ENCODE measurements around the gene EDEM1.

EDEM1 gene

DNA sequence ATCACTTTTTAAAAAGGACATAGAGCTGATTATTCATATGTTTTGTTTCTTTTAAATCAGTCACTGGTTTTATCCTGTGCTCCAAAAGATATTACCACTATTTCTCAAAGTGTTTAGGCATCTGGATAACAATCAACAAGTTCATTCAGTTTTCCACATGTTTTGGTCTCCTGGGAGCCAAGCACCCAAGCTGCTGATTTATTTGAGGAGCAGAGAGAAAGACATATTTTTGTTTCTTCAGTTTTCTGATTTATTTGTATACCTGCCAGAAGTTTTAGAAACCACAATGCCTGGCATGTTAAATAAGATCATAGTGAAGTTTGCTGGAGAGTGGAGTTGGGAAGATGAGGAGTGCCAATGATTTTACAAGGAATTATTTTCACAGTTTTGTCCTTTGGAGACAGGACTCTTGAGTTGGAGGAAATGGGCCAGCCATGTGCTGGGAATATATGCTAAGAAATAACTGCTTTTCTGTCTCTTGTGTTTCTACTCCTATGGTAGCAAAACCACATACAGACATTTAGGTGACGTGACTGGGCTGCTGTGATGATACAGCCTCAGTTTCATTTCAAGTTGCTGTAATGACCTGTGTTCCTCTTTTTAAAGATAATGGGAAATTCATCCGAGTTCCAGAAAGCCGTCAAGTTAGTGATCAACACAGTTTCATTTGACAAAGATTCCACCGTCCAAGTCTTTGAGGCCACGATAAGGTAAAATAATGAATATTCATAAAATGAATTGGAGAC is 11.7 kb downstream of the EDEM1 start:
- peak in 1 of 5 experiments; percentile 63 for DNase-seq

DNA sequence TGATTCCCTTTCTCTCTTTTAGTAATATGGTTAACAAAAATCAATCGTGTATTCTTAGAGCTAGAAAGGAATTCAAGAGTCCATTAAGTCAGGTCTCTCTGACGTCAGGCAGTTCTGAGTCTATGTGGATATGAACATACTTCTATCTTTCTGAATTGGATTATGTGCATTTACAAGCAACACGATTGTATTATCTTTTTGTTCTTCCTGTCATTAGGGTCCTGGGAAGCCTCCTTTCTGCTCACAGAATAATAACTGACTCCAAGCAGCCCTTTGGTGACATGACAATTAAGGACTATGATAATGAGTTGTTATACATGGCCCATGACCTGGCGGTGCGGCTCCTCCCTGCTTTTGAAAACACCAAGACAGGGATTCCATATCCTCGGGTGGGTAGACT is 14.0 kb downstream of the EDEM1 start:
- no peak for DNase-seq

DNA sequence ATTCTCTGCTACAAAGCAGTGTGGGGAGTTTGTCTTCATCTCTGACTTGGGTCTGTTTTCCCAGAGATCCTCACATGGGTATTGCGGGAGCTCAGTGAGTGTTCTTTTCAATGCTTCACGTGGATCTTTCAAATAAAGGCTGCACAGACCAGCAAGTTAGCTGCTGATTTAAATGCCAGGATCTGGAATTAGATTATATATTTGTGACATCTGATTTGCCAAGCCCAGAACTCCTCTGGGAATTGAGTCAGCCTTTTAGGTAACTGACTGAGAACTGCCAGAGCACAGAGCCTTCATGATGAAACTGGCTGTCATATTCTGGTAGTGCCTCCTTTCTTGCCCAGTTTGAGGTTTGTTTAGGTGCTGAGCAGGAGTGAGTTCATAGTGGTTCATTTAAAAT is 14.7 kb downstream of the EDEM1 start:
- no peak for DNase-seq

GRCh38 chr3:5205165-5205941 is 17.8 kb downstream of the EDEM1 start:
- no peak for DNase-seq

GRCh38 chr3:5210926-5211325 is 23.4 kb downstream of the EDEM1 start:
- no peak for DNase-seq

- no peak for DNase-seq
Measured at GRCh38 chr3:5212628-5213573, 25.4 kb downstream of the EDEM1 start.

DNA sequence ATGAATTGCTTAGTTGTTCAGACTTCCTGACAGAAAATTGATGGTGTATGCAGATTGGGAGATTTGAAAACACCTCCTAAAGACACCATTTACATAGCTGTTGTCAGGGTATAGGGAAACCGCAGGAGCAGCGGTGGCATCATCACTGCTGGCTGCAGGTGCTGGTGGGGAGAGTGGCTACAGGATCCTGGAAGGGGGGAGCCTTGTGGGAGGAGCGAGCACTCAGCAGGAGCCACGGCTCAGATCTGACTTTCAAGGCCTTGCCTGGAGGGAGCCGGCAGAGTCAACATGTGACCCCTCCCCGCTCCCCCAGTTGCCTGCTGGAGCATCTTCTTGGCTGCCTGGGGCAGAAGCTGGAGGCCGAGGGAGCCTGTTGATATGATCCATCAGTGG is 26.1 kb downstream of the EDEM1 start:
- no peak for DNase-seq

- DNase-seq = no peak
Measured at GRCh38 chr3:5214352-5214751, 26.8 kb downstream of the EDEM1 start.

DNA sequence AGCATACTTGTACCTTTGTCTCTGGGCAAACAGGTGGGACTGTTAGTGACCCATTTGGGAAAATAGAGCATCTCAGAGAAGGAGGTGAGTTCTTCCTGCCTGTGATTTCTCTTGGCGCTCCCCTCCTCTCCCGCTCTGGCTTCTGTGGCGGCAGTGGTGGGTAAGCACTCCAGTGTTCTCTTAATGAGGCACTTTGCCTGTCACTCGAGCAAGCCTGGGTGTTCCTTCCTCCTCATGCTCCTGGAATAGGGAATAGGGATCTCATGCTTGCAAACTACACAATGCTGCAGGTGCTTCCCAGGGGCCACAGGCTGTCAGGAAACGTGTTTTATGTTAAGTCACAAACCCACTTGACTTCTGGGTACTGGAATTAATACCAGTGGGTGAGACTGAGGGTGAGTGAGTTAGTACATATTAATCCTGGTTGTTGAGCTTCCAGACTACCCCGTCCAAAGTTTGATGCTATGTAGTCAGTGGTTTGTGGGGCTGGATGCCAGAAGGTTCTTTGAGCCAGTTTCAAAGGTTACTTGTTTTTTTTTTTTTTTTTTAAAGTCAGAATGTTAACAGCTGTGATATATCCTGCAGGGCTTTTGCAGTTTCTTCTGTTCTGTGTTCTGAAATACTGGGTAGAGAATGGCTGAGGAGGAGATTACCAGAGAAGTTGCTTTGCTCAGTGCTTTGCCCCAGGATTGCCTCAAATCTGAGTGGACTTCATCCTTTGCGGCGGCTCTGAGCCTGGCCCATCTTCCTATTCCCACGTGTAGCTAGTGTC is 30.5 kb downstream of the EDEM1 start:
- no peak for DNase-seq

- DNase-seq = no peak
Measured at GRCh38 chr3:5218815-5219214, 31.3 kb downstream of the EDEM1 start.

GRCh38 chr3:5219216-5219615 is 31.7 kb downstream of the EDEM1 start:
- DNase-seq = no peak

DNA sequence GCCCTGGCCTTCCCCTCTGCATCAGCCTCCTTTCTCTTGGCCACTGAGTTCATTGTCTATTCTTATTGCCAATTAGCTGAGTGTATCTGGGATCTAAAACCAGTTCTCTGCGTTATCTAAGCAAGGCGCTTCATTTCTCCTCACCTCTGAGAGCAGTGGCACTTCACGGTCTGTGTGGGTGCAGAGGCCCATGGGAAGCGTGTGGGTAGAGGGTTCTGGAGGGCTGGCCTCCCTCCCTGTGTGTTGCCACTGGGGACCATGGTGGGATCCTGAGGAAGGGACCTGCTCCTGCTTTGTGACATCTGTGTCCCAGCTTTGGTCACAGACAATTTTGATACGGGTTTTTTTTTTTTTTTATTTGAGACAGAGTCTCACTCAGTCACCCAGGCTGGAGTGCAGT is 32.7 kb downstream of the EDEM1 start:
- no peak for DNase-seq

- DNase-seq = no peak
Measured at GRCh38 chr3:5220667-5221431, 33.3 kb downstream of the EDEM1 start.

- no peak for DNase-seq
Measured at GRCh38 chr3:5221701-5222100, 34.2 kb downstream of the EDEM1 start.

- DNase-seq = no peak
Measured at GRCh38 chr3:5222283-5223005, 34.9 kb downstream of the EDEM1 start.

GRCh38 chr3:5226783-5227182 is 39.3 kb downstream of the EDEM1 start:
- DNase-seq = peak in 1 of 5 experiments; percentile 16

GRCh38 chr3:5227812-5228211 is 40.3 kb downstream of the EDEM1 start:
- DNase-seq = no peak

GRCh38 chr3:5229414-5229813 is 41.9 kb downstream of the EDEM1 start:
- no peak for DNase-seq

DNA sequence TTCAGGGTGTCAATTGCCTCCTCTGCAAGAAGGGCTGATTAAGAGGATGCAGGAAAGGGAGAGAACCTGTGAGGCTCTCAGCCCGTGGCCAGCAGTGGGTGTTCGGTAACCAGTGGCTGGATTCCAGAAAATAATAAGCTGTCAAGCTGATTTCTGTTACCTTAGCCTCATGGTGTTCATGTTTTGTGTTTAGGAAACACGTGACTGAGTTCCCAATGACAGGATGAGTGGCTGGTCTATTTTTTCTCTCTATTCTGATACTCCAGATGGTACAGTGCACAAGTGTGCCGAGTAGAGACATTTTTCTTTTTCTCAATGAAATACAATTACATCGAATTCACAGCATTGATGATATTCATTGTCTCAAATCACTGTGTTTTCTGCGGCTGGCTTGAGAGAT is 43.6 kb downstream of the EDEM1 start:
- no peak for DNase-seq

DNA sequence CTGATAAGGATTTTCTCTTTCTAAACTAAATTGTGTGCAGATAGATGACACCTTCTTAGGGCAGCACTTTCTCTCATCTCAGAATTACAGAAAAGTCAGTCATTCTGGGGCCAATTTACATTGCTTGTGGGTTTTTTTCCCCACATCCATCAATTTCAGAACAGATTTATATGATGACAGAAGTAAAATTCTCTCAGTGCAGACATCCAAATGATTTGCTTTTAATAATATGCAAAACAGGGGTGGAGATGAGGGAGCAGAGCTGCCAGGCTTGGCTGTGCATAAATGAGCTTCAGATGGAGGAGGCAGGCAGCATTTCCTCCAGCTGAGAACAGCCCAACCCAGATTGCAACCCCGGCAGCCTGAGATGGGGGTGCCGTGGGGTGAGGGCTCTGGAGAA is 44.0 kb downstream of the EDEM1 start:
- DNase-seq = peak in 1 of 5 experiments; percentile 11

- no peak for DNase-seq
Measured at GRCh38 chr3:5232570-5232969, 45.1 kb downstream of the EDEM1 start.
